ENCODE measurements around the gene RPS6KA1. TPM values are rescaled to one million over a fixed set of nuclear protein-coding genes. Genes with fewer than 3 reads are reported as not detected.

RPS6KA1 gene
- total and polyA plus RNA-seq, 2 of the 8 experiments (the other 6 are each of a cell fraction or from before 2014, with no cell fraction given), result 44.3 to 55.0 TPM

DNA sequence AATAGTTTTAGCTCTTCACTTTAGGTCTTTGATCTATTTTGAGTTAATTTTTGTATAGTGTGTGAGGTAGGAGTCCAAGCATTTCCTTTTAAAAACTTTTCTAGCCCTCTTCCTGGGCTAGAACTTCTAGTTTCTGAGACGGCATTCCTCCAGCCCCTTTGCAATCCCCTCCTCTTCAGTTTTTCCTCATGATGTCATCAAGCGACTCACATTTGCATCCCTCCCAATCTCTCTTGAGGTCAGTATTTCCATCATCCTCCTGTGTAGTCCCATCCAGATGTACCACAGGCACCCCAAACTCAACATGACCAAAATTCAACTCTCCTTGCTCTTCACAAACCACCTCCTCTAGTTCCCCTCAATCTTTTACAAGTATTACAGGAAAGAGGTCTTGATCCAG lies 46.6 kb upstream of the RPS6KA1 start:
- Histone ChIP-seq H3K36me3 (ENCODE audit: control insufficient read depth in 2 of 4, insufficient read depth in 4 of 4, low read length in 3 of 4) (peaks cover 0 to 12% (median 0%) of the 10 kb centered on the region in 4 experiments; a peak in 3 of 8 replicates), H2AFZ (ENCODE audit: low read length) (no peak overlapping the region), H3K23me2 (ENCODE audit: low read depth, low read length) (no peaks in the 10 kb centered on the region), H3K56ac (replicated peaks; ENCODE audit: insufficient read length, low read depth, low read length) (no peak overlapping the region), H2BK12ac (ENCODE audit: low read depth, low read length) (no peak overlapping the region), H3K79me1 (ENCODE audit: low read depth, low read length) (no peaks in the 10 kb centered on the region), H4K20me1 (replicated peaks in 1 of 2; ENCODE audit: control insufficient read depth in 1 of 2, insufficient read depth in 2 of 2, low read length in 2 of 2) (no peaks in the 10 kb centered on the region), H2BK15ac (ENCODE audit: low read length) (no peak overlapping the region), H3K4ac (replicated peaks; ENCODE audit: insufficient read length, low read depth, low read length) (no peak overlapping the region), H3K14ac (ENCODE audit: insufficient read length) (no peak overlapping the region), H2BK5ac (ENCODE audit: low read depth, low read length) (no peak overlapping the region), H3K9me3 (ENCODE audit: insufficient read depth in 2 of 2, low read depth in 1 of 2, low read length in 1 of 2) (no peaks in the 10 kb centered on the region), H3K27ac (ENCODE audit: low read depth, low read length) (no peak overlapping the region), H3K79me2 (ENCODE audit: control insufficient read depth in 1 of 2, insufficient read depth in 2 of 2, low read length in 2 of 2) (no peaks in the 10 kb centered on the region), H4K5ac (ENCODE audit: insufficient read length, low read depth, low read length) (no peak overlapping the region), H3K4me1 (replicated peaks in 1 of 4; ENCODE audit: control insufficient read depth in 3 of 4, insufficient read depth in 4 of 4, low read length in 3 of 4) (no peaks in the 10 kb centered on the region), H3K18ac (ENCODE audit: extremely low read depth, low read length) (no peak overlapping the region), H2BK120ac (replicated peaks; ENCODE audit: low read depth, low read length) (no peak overlapping the region), H2AK5ac (ENCODE audit: low read depth, low read length) (no peak overlapping the region), H3K27me3 (replicated peaks in 1 of 4; ENCODE audit: control insufficient read depth in 3 of 4, extremely low read depth in 1 of 4, insufficient read depth in 3 of 4, low read length in 3 of 4) (no peaks in the 10 kb centered on the region), H3K4me2 (ENCODE audit: insufficient read depth in 1 of 2, low read depth in 2 of 2, low read length in 2 of 2) (no peak overlapping the region), H4K8ac (ENCODE audit: extremely low read depth, insufficient read depth, low read length) (no peak overlapping the region), H3K4me3 (ENCODE audit: extremely low read depth in 1 of 4, insufficient read depth in 2 of 4, low read depth in 3 of 4, low read length in 4 of 4) (no peak overlapping the region), H3K9ac (replicated peaks in 1 of 4; ENCODE audit: extremely low read depth in 1 of 4, low read depth in 3 of 4, low read length in 3 of 4) (no peak overlapping the region), H4K91ac (replicated peaks; ENCODE audit: insufficient read length, low read length) (no peak overlapping the region), H2BK20ac (ENCODE audit: low read length) (no peak overlapping the region), H3K23ac (ENCODE audit: insufficient read length) (no peak overlapping the region)
- ChIA-PET CTCF (ENCODE audit: partially characterized antibody) (interaction anchor here (0.7 to 2.6 kb wide), 3 partner anchors 12 to 382 kb away, joined by 3 to 11 read pairs (median 9); no protein-coding TSS in a partner anchor), POLR2A (ENCODE audit: partially characterized antibody) (interaction anchor here (1.0 to 7.0 kb wide), 9 partner anchors 8 to 245 kb away, joined by 3 to 49 read pairs (median 4); partner anchors contain the start of genes HMGN2 and LIN28A)
- FAIRE-seq (no peak), DNase-seq (ENCODE audit: low read depth in 1 of 2, low spot score in 2 of 2) (no peak)
- WGBS, 2 experiments (ENCODE audit: extremely low coverage in 1 of 2, insufficient coverage in 1 of 2, insufficient read length in 1 of 2, insufficient replicate concordance in 2 of 2, low coverage in 1 of 2, low lambda C conversion rate in 2 of 2, missing lambda C conversion rate in 1 of 2), result 82% methylated on average over 2 of the region's 2 CpGs; no CpG with 5 or more reads in 1 of the 2 experiments
- TF ChIP-seq NRF1 (IDR thresholded peaks at IDR 0.05; ENCODE audit: low read depth, low read length) (no peak), TAF7 (optimal IDR thresholded peaks at IDR 0.05; ENCODE audit: borderline replicate concordance, low read depth, low read length) (no peak), BACH1 (IDR thresholded peaks at IDR 0.05; ENCODE audit: low read length) (no peak), POLR2AphosphoS5 (IDR thresholded peaks at IDR 0.05; ENCODE audit: low read depth, low read length) (no peak), JUN (IDR thresholded peaks at IDR 0.05; ENCODE audit: low read depth, low read length) (no peak), KDM4A (IDR thresholded peaks at IDR 0.05; ENCODE audit: low read depth, low read length, severe bottlenecking) (no peak), SIN3A (conservative IDR thresholded peaks at IDR 0.05 in 1 of 2, IDR thresholded peaks at IDR 0.05 in 1 of 2; ENCODE audit: low read depth in 1 of 2, low read length in 2 of 2) (no peak)

All from H1 (cell line).